Stimulated activated CD8-positive, alpha-beta memory T cell treated with anti-CD3 and anti-CD28 coated beads, Interleukin-2, amount 100 ng/mL, for 48 hours (primary cell): ENCODE data around the gene TUB.
A peak's percentile ranks its signal among the peaks of the same experiment; 100 is the strongest.

ENCODE experiments used
- DNase-seq, 2 donors: peaks; one replicate each; pipeline ENCODE4 v3.0.0-alpha.2; 2020; ENCODE audit warnings: low read depth in 2 of 2

The TUB gene, protein sequence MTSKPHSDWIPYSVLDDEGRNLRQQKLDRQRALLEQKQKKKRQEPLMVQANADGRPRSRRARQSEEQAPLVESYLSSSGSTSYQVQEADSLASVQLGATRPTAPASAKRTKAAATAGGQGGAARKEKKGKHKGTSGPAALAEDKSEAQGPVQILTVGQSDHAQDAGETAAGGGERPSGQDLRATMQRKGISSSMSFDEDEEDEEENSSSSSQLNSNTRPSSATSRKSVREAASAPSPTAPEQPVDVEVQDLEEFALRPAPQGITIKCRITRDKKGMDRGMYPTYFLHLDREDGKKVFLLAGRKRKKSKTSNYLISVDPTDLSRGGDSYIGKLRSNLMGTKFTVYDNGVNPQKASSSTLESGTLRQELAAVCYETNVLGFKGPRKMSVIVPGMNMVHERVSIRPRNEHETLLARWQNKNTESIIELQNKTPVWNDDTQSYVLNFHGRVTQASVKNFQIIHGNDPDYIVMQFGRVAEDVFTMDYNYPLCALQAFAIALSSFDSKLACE

DNA sequence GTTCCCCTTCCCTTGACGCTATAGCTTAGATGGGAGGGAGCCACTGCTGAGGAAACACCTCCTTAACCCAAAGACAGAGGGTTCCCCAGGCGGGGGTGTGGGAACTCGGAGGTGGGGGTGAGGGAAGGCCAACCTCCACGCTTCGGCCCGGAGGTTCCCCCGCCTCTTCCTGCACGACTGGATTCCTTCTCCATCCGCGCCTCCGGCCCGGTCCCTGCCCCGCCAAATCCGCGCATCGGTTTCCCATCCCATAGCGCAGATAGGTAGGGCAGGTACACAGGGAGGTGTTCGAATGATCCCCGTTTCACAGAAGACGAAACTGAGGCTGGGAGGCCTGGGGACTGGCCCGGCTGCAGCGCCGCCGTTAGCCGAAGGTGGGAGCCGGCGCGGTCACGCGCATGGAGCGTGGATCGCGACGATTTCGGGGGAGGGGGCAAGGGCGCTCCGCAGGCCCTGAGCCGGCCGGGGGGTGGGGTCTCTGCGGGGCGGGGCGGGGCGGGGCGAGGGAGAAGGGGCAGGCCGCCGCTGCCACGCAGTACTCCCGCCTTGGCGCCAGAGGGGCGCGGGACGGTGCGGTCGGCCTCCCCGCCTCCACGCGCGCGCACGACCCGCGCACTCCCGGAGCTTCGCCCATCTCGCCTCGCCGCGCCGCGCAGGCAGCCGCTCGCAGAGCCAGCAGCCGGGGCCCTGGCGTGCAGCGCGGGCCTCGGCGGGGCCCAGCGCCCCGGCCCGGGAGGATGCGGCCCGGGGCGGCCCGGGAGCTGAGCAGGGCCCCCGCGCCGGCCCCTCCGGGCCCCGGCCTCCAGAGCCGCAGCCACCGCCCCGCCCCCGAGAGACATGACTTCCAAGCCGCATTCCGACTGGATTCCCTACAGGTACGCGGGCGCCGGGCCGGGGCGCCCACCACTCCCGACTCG lies at the start of gene TUB:
Gene TUB (plus strand): TSS at position 538 of the 917 bp plus-strand sequence. CDS start 300 bp downstream, at position 838.
- DNase-seq, result no peak

DNA sequence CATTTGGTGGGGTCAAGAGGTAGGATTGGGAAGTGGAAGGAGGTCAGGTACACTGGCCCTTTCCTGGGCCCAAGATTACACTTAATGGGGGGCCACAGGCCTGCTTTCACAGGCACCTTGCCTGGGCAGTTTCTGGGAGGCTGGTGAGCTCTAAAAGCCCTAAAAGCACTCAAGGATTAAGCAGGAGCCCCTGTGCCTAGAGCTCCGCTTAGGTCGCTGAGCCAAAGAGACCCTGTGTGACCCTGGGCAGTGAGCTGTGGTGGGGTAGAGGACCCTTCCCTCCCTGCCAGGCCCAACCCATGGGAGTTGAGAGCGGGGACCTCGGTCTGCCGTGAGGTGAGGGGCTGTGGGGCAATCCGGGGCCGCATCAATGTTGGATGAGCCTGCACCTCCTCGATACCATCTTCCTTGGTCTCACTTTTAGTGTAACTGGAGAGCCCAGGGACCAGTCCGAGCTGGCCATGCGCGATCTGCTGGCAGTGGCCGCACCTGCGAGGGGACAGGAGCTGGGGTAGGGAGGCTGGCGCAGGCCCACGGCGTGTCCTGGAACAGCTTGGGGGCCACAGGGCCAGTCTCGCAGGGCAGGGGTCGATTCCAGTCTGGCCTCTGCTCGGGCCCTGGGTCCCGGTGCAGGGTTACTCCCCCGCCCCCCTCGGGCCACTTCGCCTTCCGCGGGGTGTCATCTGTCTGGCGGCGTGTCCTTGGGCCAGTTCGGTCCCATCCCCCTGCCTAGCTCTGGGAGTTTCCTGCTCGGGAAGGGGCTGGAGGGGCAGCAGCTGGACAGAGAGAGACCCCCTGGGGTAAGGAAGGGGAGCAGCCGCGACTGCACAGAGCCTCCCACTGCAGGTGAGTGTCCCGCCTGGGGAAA lies 49.5 kb upstream of the TUB start:
- no peak for DNase-seq

DNA sequence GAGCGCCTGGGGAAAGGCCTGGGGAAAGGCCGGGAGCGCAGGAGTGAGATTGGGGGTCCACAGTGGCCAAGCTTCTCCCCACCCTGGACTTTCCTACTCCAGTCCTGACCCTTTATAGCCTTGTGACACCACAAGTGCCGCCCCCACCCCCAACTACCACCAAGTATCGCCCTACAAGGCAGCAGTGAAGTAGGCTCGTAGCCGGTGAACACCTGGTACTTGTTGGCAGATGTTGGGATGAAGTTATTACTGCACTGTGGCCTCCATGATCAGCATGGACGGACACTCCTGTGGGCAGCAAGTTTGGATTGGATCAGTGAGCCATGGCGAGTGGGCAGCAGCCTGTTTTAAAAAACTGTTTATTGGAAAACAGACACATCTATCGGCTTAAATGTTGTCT lies 48.9 kb upstream of the TUB start:
- no peak for DNase-seq

DNA sequence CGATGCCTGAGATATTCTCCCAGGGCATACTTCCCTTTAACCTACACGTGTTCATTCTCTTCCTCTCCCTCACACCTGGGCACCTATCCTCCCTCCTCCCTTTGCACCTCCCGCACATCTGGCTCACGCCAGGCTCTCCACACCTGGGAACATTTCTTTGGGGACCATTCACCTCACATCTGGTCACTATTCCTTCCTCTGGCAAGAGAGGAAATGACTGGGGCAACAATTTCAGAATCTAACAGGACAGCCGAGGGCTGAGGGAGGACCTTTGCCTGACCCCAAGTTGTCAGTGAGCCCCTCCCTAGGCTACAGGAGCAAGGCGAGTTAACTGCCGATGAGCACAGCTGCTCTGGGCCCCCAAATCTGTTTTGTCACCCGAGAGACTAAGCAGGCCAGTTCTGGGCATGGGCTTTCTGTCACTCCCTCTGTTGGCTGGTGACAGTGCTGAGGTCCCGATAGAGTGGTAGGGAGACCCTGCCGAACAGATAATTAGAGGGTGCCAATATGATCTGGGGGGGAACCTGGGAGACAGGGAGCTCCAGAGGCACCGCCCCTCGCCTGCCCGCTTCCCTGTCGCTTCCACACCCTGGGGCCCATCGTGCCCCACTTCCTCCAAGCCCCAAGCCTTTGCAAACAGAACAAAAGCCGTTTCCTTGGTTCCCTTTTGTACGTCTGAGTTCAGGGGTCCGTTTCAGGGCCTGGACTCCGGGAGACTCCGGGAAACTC lies 48.3 kb upstream of the TUB start:
- DNase-seq, result no peak

DNA sequence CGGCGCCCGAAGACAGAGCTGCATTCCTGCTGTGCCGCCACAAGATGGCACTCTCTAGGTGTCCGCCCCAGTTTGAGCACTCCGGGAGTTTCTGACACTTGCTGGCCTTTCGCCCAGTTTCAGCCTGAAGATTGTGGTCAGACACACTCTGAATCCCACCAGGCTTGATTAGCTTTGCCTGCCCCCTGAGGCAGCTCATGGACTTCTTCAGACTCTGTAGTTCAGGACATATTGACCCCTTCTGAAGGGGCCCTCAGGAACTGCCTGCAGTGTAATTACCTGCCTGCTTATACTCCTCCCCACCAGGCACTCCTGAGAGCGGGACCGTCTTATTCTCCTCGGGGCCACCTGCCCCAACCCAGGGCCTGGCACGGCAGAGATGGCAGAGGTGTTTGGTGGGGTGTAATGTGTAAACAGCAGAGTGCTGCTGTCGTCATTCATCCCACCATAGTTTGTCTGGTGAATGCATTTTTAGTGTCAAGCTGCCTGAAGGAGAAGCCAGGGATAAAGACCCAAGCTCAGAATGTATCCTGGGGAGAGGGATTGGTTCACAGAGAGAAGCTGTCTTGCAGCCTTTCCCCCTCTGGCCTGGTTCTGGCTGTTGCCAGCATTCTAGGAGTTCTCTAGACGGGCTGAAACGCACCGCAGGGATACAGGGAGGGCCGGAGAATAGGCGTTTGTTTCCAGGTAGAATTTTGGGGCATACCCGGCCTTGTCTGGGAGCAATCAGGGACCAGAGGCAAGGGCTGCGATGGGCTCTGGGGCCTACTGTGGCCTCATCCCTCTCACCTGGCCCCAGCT lies 47.5 kb upstream of the TUB start:
- peak; percentile 16 to 23 for DNase-seq

DNA sequence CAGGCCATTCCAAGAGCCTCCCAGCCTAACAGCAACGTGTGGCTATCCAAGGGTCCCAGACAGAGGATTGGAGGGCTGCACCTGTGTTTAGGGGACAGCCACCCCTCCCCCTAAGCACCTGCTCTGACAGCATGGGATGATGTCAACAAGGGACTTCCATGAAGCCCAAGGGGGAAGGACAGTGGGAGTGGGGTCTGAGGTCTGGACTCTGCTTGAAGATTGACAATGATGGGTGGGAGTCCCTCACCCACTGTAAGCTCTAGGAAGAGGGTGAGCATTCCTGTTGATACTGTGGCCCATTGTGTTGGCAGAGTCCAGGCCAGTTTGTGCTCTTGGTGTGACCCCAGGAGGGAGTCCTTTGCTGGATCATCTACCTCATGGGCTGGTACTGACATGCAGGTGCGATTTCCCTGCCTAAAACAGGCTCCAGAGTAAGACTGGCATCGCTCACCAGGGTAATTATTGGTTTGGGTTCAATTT lies 46.9 kb upstream of the TUB start:
- DNase-seq, result no peak

DNA sequence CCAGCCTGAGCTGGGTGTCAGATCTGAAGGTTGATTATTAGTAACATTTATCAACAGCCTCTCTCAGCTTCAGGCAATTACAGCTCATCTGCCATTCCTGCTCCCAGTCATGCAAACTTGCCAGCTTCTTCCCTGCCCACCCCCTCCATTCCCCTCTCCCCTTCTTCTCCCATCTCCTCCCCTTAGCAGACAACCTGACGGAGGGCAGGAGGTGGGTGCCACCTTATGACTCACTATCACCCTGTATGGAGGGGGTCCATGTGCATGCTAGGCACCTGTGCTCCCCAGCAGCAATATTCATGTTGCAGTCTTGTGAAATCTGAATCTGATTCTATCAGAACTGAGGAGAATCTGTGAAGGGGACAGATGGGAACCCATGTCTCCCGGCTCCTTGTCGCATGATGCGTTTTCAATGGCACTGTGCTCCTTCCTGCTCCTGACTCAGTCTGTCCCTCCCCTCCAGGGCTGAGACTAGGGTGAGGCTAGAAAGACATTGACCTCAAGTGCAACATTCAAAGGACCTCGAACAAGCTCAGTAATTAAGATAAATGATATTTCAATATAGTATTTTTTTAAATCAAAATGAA lies 46.3 kb upstream of the TUB start:
- DNase-seq, result no peak

DNA sequence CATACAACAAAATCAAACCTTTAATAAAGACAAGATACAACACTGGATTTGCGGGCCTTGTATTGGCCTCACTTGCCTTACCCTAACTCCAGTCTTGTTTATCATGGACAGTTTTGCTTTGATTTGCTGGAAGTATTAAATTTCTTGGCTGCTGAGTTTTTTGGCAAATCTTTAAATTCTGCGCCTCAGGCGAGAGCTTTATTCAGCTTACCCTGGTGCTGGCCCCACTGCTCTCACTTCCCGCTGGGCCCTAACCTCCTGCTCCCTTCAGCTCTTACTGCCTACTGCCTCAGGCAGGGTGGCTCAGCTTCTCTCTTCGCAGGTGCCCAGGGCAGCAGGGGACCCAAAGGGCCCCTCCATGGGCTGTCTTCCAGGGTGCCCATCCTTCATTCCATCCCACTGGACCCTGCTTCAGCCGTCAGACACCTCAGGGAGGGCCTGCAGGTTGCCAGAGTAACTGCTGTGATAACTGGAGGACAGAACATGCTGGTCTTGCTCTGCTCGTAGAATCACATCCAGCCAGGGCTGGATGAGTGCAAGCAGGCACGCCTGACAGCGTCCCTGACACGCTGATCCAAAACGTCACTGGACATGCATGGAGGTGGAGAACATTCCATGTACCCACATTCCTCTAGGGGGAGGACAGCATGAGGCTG lies 45.7 kb upstream of the TUB start:
- no peak for DNase-seq

DNA sequence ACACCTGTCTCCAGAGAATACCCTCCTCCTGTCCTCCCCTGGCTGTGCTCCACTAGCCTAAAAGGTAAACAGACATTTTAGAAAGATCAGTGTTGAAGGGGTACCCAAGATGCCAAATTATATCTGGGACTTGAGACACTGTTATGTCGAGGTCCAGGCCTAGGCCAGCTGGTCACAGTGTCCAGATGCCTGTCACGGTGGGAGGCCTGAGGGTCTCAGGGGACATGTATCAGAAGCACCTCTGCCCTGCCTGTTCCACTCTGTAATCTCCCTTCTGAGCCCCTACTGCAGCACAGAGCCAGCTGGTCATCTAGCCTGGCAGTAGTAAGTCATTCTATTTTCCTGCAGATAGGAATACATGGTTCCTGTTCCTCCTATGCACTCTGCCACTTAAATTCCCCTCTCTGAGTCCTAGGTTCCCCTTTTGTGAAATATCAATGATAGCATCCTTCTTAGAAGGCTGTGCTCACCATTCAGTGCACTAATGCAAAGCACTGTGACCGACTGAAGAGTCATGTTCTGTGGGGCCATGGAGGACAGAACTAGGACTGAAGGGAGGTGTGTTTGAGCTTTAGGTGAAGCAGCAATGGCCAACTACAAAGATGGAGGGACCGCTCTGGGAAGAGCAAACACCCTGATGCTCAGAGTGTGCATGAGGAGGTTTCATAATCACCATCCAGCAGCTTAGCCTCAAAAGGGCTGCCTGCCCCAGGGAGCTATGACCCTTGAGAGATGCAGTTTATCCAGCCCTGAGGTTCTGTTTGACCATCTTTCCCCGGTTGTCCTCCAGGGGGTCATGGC lies 44.8 kb upstream of the TUB start:
- no peak for DNase-seq

DNA sequence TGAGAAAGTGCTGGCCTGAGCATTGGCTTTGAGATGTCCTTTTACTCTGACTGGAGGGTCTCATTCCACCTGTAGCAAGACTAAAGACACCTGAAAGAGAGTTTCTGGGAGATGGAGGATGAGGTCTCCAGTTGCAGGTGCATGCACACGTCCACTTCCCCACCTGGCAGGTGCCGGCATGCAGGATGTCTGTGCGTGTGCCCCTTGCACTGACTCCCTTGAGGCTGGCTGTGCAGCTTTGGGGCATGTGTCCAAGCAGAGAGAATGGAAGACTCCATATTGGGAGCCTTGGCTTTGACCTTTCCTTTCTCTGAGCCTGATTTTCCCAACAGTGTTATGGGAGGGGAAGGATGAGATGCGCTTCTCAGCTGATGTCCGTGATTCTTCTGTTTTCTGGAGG lies 44.0 kb upstream of the TUB start:
- DNase-seq, result no peak

DNA sequence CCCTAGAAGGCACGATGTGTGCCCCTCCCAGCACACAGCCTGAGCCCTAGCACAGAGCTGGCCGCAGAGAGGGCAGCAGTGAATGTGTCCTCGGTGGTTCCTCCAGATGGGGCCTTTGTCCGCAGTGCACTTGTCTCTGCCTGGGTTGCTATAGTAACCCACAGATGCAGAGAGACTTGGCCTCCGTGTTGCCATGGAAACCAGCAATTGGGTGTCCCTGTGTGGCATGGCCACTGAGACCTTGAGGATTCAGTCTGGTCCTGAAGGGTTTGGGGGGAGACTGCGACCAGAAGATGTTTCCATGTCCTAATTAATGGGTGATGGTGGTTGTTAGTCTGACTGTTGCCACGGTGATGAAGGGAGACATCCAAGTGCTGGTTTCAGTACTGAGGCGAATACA lies 42.6 kb upstream of the TUB start:
- no peak for DNase-seq

DNA sequence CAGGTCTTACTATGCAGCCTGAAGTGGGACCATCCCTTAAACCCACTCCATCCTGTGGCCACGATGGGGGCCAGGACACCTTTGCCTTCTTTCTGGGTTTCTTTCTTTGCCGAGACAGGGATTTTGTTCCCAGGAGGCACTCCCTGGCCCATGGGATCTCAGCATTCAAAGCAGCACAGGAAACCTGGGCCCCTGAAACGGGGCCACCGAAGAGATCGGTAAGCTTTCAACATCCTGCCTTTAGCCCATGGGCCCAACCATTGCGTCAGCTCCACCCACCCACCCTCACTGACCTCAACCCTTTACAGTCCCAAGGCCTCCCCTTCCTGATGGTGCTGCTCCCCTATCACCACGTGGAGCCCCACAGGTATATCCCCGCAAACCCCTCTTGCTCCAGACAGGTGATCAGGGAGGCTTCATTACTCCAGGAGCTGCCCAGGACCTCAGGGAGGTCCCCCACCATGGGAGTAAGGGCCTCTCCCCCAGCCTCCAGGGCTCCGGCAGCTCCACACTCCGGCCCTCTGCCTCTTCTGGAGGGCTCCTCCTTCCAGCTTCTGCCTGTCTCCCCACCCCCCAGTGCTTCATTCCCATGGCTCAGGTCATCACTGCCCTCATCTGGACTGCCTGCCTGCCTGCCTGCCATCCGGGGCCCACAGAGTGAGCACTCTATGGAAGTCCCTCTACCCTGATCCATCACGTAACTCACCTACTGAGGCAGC lies 42.0 kb upstream of the TUB start:
- DNase-seq, result no peak

DNA sequence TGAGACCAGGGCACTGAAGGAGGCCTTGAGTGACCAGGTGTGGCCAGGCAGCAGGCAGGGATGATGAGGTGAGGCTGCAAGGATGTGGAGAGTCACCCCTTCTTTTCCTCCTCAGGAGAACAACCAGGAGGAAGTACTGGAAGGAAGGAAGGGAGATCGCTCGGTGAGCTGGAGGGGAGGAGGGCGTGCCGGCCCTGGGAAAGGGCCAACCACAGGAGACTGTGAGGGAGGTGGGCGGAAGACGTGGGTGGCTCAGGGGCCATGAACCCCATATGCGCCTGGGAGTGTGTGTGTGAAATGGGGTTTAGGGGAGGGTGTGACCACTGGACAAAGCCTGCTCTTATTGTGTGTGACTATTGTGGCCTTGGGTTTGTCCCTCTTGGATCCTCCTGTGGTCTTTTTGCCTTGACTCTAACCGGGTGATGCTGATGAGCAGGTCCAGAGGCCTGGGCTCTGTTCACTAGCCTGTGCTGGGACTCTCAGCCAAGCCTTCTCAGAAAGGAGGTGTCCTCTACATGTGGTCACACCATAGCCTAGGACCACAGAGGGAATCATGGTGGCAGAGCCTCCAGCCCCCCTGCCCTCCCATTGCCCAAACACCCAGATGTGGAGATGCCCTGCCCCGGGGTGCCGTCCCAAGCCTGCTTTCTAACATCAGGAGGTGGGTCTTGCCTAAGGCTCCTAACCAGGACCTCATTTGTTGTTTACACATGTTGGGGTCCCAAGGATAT lies 41.3 kb upstream of the TUB start:
- DNase-seq, result no peak

DNA sequence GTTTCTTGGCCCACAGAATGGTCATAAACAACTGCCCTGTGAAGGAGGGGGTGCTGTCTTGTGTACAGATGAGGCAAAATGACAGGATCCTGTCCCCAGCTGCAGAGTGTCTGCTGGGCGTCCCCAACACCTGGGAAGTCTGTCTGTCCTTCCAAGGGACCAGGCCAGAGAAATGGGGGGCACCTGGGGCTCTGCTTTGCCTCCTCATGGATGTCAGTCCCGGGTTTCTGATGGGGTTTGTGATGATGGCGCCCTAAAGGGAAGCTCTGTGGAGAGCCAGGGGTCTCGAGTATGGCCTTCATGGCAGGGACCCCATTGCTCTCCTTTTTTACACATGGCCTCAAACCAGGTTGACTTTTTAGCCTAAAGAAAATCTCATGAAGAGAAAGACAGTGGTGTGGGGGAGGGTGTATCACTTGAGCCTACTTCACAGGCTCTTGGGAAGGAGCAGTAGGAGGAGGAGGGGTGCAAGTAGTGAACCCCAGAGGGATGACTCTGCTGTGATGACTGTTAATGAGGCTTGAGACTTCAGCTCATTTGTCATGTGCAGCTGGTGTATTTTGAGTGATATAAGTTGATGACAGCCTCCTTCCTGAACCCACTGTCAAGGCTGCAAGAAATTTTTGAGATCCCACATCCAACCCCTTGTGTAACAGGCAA lies 40.6 kb upstream of the TUB start:
- DNase-seq, result no peak

DNA sequence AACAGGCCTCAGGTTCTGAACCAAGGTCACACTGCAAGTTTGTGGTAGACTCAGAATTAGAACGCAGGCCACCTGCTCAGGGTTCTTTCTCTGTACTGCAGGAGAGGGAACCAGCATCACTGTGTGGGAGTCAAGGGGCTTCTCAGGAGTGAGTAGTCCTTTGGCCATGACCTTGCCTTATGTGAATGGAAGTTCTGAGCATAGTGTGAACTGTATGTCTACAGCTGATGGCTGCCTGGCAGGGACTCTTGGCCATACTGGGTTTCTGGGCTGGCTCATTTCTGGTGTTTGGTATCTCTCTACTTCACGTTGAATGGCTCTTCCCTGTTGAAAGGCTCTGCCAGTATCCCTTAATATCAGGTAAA lies 40.1 kb upstream of the TUB start:
- no peak for DNase-seq

DNA sequence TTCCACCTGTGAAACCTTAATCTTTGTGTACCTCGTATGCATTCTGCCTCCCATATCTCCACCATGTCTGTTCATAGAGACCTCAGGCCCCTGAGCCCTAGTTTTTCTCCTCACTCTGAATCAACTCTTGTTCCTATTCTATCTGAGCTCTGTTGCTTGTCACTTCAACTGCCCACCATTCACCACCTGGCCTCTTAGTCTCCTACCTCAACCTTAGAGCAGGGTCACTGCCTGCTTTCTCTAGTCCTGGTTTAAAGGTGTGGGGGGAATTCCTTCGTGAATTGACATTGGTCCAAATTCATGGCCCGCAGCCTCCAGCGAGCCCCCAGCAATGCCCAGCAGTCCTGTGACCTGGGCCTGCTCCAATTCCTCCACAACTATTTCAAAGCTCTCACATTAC lies 39.4 kb upstream of the TUB start:
- DNase-seq, result no peak
